Occipital lobe (tissue), 1 donor: ENCODE measurements around the gene TXNL4B. TPM values are rescaled to one million over a fixed set of nuclear protein-coding genes. Genes with fewer than 3 reads are reported as not detected.

Experiments
- total RNA-seq: library from RNA; depleted of rRNA; stranded (reverse); fragments of >200 nt; gene quantifications from one replicate; pipeline ENCODE4 v1.2.3, GENCODE V29; 2014

The TXNL4B gene
- total RNA-seq, 1 donor from 2014 or later, result 10.6 TPM

Other genes with a start within 250 kb of the TXNL4B start
- gene ATXN1L, start 247.6 kb downstream of the TXNL4B start, total RNA-seq, result 10.5 TPM
- gene ZNF821, start 209.4 kb downstream of the TXNL4B start, total RNA-seq, result 35.1 TPM
- 122 TPM for gene IST1, start 198.1 kb downstream of the TXNL4B start, total RNA-seq
- gene PKD1L3, start 93.2 kb downstream of the TXNL4B start, total RNA-seq, result 0.16 TPM
- 3.9 TPM for gene DHODH, start 84.9 kb downstream of the TXNL4B start, total RNA-seq
- 1.4 TPM for gene HP, start 39.1 kb downstream of the TXNL4B start, total RNA-seq
- not detected for gene HPR, start 30.4 kb downstream of the TXNL4B start, total RNA-seq
- 44.6 TPM for gene DHX38, start 227 bp upstream of the TXNL4B start, total RNA-seq
- gene PMFBP1, start 78.5 kb upstream of the TXNL4B start, total RNA-seq, result 2.5 TPM